Gastroesophageal sphincter (tissue), 3 donors: ENCODE data around the gene NDRG2.

Source experiments
- POLR2A ChIP-seq, 2 donors: fragments of 450-650 bp; IDR thresholded peaks; one replicate each; pipeline ENCODE4 v1.6.1; 2017; ENCODE audit warnings: antibody characterized with exemption in 2 of 2, mild to moderate bottlenecking in 2 of 2, moderate library complexity in 1 of 2
- POLR2AphosphoS5 ChIP-seq: sonication (generic); formaldehyde crosslinking; IDR thresholded peaks from one replicate; pipeline ENCODE4 v1.6.1; 2017; ENCODE audit warnings: antibody characterized with exemption
- TF ChIP-seq, protein P1 (sequence below), 4 experiments: fragments of 200-600 bp in 2 of 4; fragments of 450-650 bp in 2 of 4; sonication (generic) in 1 of 4; IDR thresholded peaks; one replicate each; pipeline ENCODE4 v1.5.1; 2017 to 2019; ENCODE audit warnings: antibody characterized with exemption in 4 of 4, mild to moderate bottlenecking in 2 of 4, moderate library complexity in 2 of 4

DNA sequence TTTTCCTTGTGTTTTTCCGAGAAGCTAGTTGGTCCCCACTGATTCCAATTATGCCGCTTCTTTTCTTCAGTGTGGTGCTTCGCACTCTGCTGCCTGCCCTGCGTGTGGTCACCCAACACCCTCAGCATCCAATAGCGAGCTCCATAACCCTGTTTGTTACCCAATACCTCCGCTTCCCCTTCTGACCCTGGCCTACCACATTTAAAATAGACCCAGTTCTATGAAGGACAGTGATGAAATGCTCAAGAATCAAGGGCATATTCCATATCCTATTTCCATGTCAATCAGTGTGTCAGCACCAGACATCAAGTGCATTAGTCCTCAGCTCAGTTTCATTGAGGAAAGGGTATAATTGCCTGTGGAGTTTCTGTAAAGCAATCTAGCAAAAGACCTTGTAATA is 9.5 kb downstream of the NDRG2 start:
- TF ChIP-seq, protein P1, sequence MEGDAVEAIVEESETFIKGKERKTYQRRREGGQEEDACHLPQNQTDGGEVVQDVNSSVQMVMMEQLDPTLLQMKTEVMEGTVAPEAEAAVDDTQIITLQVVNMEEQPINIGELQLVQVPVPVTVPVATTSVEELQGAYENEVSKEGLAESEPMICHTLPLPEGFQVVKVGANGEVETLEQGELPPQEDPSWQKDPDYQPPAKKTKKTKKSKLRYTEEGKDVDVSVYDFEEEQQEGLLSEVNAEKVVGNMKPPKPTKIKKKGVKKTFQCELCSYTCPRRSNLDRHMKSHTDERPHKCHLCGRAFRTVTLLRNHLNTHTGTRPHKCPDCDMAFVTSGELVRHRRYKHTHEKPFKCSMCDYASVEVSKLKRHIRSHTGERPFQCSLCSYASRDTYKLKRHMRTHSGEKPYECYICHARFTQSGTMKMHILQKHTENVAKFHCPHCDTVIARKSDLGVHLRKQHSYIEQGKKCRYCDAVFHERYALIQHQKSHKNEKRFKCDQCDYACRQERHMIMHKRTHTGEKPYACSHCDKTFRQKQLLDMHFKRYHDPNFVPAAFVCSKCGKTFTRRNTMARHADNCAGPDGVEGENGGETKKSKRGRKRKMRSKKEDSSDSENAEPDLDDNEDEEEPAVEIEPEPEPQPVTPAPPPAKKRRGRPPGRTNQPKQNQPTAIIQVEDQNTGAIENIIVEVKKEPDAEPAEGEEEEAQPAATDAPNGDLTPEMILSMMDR (IDR thresholded peaks at IDR 0.05), result no peak
- TF ChIP-seq POLR2A (IDR thresholded peaks at IDR 0.05), result no peak
- no peak for TF ChIP-seq POLR2AphosphoS5
